ENCODE measurements around the gene FRAT2.

The FRAT2 gene

GRCh38 chr10:97363071-97363470 lies 28.5 kb upstream of the FRAT2 start:
- no peak for DNase-seq (ENCODE audit: low spot score)

GRCh38 chr10:97362310-97363033 lies 27.9 kb upstream of the FRAT2 start:
- no peak for DNase-seq (ENCODE audit: low spot score)
- no peak for TF ChIP-seq CTCF (IDR thresholded peaks at IDR 0.05; ENCODE audit: extremely low read depth, missing control alignments)

More at GRCh38 chr10:97363071-97363470, 28.5 kb upstream of the FRAT2 start:
- TF ChIP-seq CTCF (IDR thresholded peaks at IDR 0.05; ENCODE audit: extremely low read depth, missing control alignments), result no peak

- no peak for TF ChIP-seq CTCF (IDR thresholded peaks at IDR 0.05; ENCODE audit: extremely low read depth, missing control alignments)
- no peak for DNase-seq (ENCODE audit: low spot score)
Observed at GRCh38 chr10:97361537-97361901, 27.0 kb upstream of the FRAT2 start.

GRCh38 chr10:97360705-97361536 lies 26.4 kb upstream of the FRAT2 start:
- TF ChIP-seq CTCF (IDR thresholded peaks at IDR 0.05; ENCODE audit: extremely low read depth, missing control alignments), result no peak
- DNase-seq (ENCODE audit: low spot score), result no peak

- no peak for DNase-seq (ENCODE audit: low spot score)
- TF ChIP-seq CTCF (IDR thresholded peaks at IDR 0.05; ENCODE audit: extremely low read depth, missing control alignments), result no peak
Observed at GRCh38 chr10:97358781-97359180, 24.3 kb upstream of the FRAT2 start.

- no peak for DNase-seq (ENCODE audit: low spot score)
- no peak for TF ChIP-seq CTCF (IDR thresholded peaks at IDR 0.05; ENCODE audit: extremely low read depth, missing control alignments)
Observed at GRCh38 chr10:97358349-97358748, 23.8 kb upstream of the FRAT2 start.

GRCh38 chr10:97356918-97357317 lies 22.4 kb upstream of the FRAT2 start:
- no peak for TF ChIP-seq CTCF (IDR thresholded peaks at IDR 0.05; ENCODE audit: extremely low read depth, missing control alignments)

More at GRCh38 chr10:97356918-97357317, 22.4 kb upstream of the FRAT2 start:
- DNase-seq (ENCODE audit: low spot score), result no peak

All from GM20000 (cell line).